Endothelial cell of umbilical vein (primary cell): ENCODE measurements around the gene ALDH6A1. TPM values are rescaled to one million over a fixed set of nuclear protein-coding genes. Genes with fewer than 3 reads are reported as not detected.

ENCODE experiments used
- BruUV-seq: library from RNA; stranded (reverse); fragments of 400-500 nt; replicated peaks from 2 replicates; lab custom pipeline; 2021; lab: Mats Ljungman, UMichigan
- CTCF ChIA-PET: fragments of 300-600, 350-600 bp; sonication (Branson Sonifier 250); formaldehyde crosslinking; loops from one replicate; lab custom pipeline; 2021; ENCODE audit warnings: antibody characterized with exemption, inconsistent platforms; lab: Charles Lee
- POLR2A ChIA-PET: fragments of 300-600, 350-600 bp; sonication (Branson Sonifier 250); formaldehyde crosslinking; loops from one replicate; lab custom pipeline; 2021; ENCODE audit warnings: antibody characterized with exemption, inconsistent platforms; lab: Charles Lee
- DNase-seq: peaks from one replicate; pipeline ENCODE4 v3.0.0-alpha.2; 2011; ENCODE audit warnings: low read depth, low spot score
- FAIRE-seq: peaks from 2 replicates; lab custom pipeline; 2011; peaks lifted over from hg19 to GRCh38; lab: Jason Lieb, UNC
- H2AFZ ChIP-seq: 2 replicates; pipeline ENCODE4 v1.6.0; 2012; ENCODE audit warnings: low read depth, low read length, control low read depth, inconsistent platforms
- H3K27ac ChIP-seq: 2 replicates; pipeline ENCODE4 v1.5.1; 2011; ENCODE audit warnings: low read depth, mild to moderate bottlenecking, control low read depth, low read length, moderate library complexity; ENCODE audit not compliant: insufficient read depth
- H3K27me3 ChIP-seq, 2 experiments: 2 replicates each; pipeline versions ENCODE4 v1.6.0 to v1.6.1; 2011; ENCODE audit warnings: low read length in 2 of 2, mixed read lengths in 1 of 2; ENCODE audit not compliant: control insufficient read depth in 2 of 2, insufficient read depth in 2 of 2
- H3K36me3 ChIP-seq, 2 experiments: 2 replicates in 1 of 2; 3 replicates in 1 of 2; pipeline ENCODE4 v1.5.1; 2011; ENCODE audit warnings: low read length in 2 of 2, mild to moderate bottlenecking in 1 of 2, moderate library complexity in 1 of 2; ENCODE audit not compliant: control insufficient read depth in 2 of 2, insufficient read depth in 2 of 2; ENCODE audit errors: extremely low read depth in 1 of 2
- H3K4me1 ChIP-seq: 3 replicates; pipeline ENCODE4 v1.5.1; 2011; ENCODE audit warnings: mild to moderate bottlenecking, low read length; ENCODE audit not compliant: control insufficient read depth, insufficient read depth; ENCODE audit errors: extremely low read depth
- H3K4me2 ChIP-seq: 2 replicates; pipeline ENCODE4 v1.6.1; 2011; ENCODE audit warnings: low read length, control low read depth, mixed read lengths; ENCODE audit not compliant: insufficient read depth
- H3K4me3 ChIP-seq, 3 experiments: fragments of 200-600 bp in 1 of 3; sonication (generic), shearing (Covaris generic) in 1 of 3; replicated peaks in 1 of 3; 2 replicates each; pipeline ENCODE4 v1.5.1; 2011 to 2016; ENCODE audit warnings: control low read depth in 3 of 3, low read length in 3 of 3, mild to moderate bottlenecking in 2 of 3, inconsistent platforms in 1 of 3, low read depth in 1 of 3, moderate library complexity in 1 of 3; ENCODE audit not compliant: insufficient read depth in 1 of 3
- H3K79me2 ChIP-seq: 2 replicates; pipeline ENCODE4 v1.6.0; 2012; ENCODE audit warnings: low read length, inconsistent platforms; ENCODE audit not compliant: control insufficient read depth, insufficient read depth
- H3K9ac ChIP-seq: replicated peaks from 2 replicates; pipeline ENCODE3; 2011; ENCODE audit warnings: low read length, control low read depth; ENCODE audit not compliant: insufficient read depth; ENCODE audit errors: extremely low read depth
- H3K9me1 ChIP-seq: replicated peaks from 3 replicates; pipeline ENCODE4 v1.6.0; 2011; ENCODE audit warnings: mild to moderate bottlenecking, low read length; ENCODE audit not compliant: control insufficient read depth, insufficient read depth; ENCODE audit errors: extremely low read depth
- H3K9me3 ChIP-seq: replicated peaks from 2 replicates; pipeline ENCODE4 v1.5.1; 2012; ENCODE audit warnings: low read length, inconsistent platforms; ENCODE audit not compliant: control insufficient read depth, insufficient read depth
- H4K20me1 ChIP-seq: replicated peaks from 2 replicates; pipeline ENCODE3; 2011; ENCODE audit warnings: mild to moderate bottlenecking, low read length; ENCODE audit not compliant: control insufficient read depth, insufficient read depth; ENCODE audit errors: extremely low read depth
- EZH2 ChIP-seq: IDR thresholded peaks from 2 replicates; pipeline ENCODE4 v1.6.1; 2012; ENCODE audit warnings: borderline replicate concordance, low read depth, mild to moderate bottlenecking, moderate library complexity, low read length, inconsistent platforms; ENCODE audit not compliant: severe bottlenecking
- FOS ChIP-seq: IDR thresholded peaks from 2 replicates; pipeline ENCODE4 v1.6.1; 2011; ENCODE audit warnings: mild to moderate bottlenecking, low read length, moderate library complexity, borderline replicate concordance; ENCODE audit not compliant: insufficient read depth
- GATA2 ChIP-seq: IDR thresholded peaks from 2 replicates; pipeline ENCODE4 v1.7.0; 2011; ENCODE audit warnings: low read depth, mild to moderate bottlenecking, moderate library complexity, mixed read lengths, low read length; ENCODE audit not compliant: insufficient read length, insufficient read depth
- JUN ChIP-seq: IDR thresholded peaks from 2 replicates; pipeline ENCODE4 v1.6.1; 2011; ENCODE audit warnings: borderline replicate concordance, low read depth; ENCODE audit not compliant: insufficient read length, insufficient read depth
- MYC ChIP-seq: IDR thresholded peaks from one replicate; pipeline ENCODE4 v1.6.1; 2011; ENCODE audit warnings: mild to moderate bottlenecking, low read depth, low read length
- POLR2A ChIP-seq: IDR thresholded peaks from 2 replicates; pipeline ENCODE4 v1.6.1; 2012; ENCODE audit warnings: low read depth, mild to moderate bottlenecking, control low read depth, low read length
- POLR2AphosphoS5 ChIP-seq: IDR thresholded peaks from 2 replicates; pipeline ENCODE4 v1.6.1; 2012; ENCODE audit warnings: low read depth, mild to moderate bottlenecking, control low read depth, low read length, moderate library complexity; ENCODE audit not compliant: insufficient read depth
- dilution Hi-C: fragments of 300-500 bp; cut with MboI; formaldehyde crosslinking; loops from one replicate; pipeline ENCODE4 v1.15.0; 2019; ENCODE audit warnings: low sequenced_read_pairs; ENCODE audit not compliant: extremely low pct_ligation_motif_present
- intact Hi-C: fragments of 100-400 bp; cut with micrococcal nuclease; formaldehyde crosslinking; loops from one replicate; pipeline ENCODE4 v1.10.0; 2022
- polyA plus RNA-seq, 4 experiments: library from polyadenylated mRNA; depleted of rRNA in 3 of 4; stranded (reverse) in 3 of 4; unstranded in 1 of 4; fragments of >200 nt; gene quantifications; 2 replicates each; pipeline versions ENCODE4 v1.2.1 to v1.2.3, GENCODE V29; 2011 to 2012; ENCODE audit warnings: missing spikeins in 1 of 4
- total RNA-seq: library from RNA; stranded (reverse); gene quantifications from 2 replicates; pipeline ENCODE4 v1.2.3, GENCODE V29; 2021
- TF ChIP-seq, protein P1 (sequence below), 2 donors: IDR thresholded peaks; 1 replicate in 1 of 2; 2 replicates in 1 of 2; pipeline ENCODE4 v1.5.1; 2011; ENCODE audit warnings: low read length in 2 of 2, mild to moderate bottlenecking in 2 of 2, moderate library complexity in 2 of 2, control low read depth in 1 of 2, inconsistent platforms in 1 of 2, low read depth in 1 of 2; ENCODE audit not compliant: insufficient read depth in 1 of 2; ENCODE audit errors: extremely low read depth in 1 of 2
- TF ChIP-seq, protein P2 (sequence below): IDR thresholded peaks from 2 replicates; pipeline ENCODE4 v1.6.1; 2011; ENCODE audit not compliant: insufficient read depth, insufficient read length

The ALDH6A1 gene
- total and polyA plus RNA-seq, 2 donors (not counting 3 experiments of a cell fraction or from before 2014, with no cell fraction given) = 5.2 to 10.2 TPM

DNA sequence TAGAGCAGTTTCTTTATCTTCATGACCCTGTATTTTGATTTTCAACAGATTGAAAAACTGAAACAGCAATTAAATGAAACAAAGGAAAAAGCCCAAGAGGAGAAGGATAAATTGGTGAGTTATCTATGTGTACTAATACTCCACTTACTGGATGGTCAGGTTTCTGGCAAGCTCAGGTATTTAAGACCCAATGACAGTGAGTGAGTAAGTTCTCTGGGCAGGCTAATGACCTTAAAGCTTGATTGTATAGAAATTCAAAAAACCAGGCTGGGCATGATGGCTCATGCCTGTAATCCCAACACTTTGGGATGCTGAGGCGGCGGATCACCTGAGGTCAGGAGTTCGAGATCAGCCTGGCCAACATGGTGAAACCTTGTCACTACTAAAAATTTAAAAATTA, 55.1 kb downstream of the ALDH6A1 start:
- dilution Hi-C loops = no loop called here
- no peaks in the 10 kb centered on the region for H3K4me1 ChIP-seq
- no peaks in the 10 kb centered on the region for H3K36me3 ChIP-seq
- H3K9me3 ChIP-seq = no peaks in the 10 kb centered on the region
- FAIRE-seq (no peak), DNase-seq (no peak)
- H3K9ac ChIP-seq = no peak overlapping the region
- H4K20me1 ChIP-seq = no peaks in the 10 kb centered on the region
- H2AFZ ChIP-seq = no peak overlapping the region
- ChIA-PET CTCF (interaction anchor here (0.5 kb wide), 1 partner anchor 521 kb away, joined by 3 read pairs; no protein-coding TSS in a partner anchor), POLR2A (interaction anchor here (0.6 kb wide), 1 partner anchor 22 kb away, joined by 8 read pairs; no protein-coding TSS in a partner anchor)
- H3K27me3 ChIP-seq = no peaks in the 10 kb centered on the region
- H3K79me2 ChIP-seq = no peaks in the 10 kb centered on the region
- no peaks in the 10 kb centered on the region for H3K9me1 ChIP-seq
- H3K4me3 ChIP-seq = no peak overlapping the region
- H3K4me2 ChIP-seq = no peak overlapping the region
- BruUV-seq = no TSS peak
- H3K27ac ChIP-seq = no peak overlapping the region
- intact Hi-C loops = no loop called here
- TF ChIP-seq, protein P1, sequence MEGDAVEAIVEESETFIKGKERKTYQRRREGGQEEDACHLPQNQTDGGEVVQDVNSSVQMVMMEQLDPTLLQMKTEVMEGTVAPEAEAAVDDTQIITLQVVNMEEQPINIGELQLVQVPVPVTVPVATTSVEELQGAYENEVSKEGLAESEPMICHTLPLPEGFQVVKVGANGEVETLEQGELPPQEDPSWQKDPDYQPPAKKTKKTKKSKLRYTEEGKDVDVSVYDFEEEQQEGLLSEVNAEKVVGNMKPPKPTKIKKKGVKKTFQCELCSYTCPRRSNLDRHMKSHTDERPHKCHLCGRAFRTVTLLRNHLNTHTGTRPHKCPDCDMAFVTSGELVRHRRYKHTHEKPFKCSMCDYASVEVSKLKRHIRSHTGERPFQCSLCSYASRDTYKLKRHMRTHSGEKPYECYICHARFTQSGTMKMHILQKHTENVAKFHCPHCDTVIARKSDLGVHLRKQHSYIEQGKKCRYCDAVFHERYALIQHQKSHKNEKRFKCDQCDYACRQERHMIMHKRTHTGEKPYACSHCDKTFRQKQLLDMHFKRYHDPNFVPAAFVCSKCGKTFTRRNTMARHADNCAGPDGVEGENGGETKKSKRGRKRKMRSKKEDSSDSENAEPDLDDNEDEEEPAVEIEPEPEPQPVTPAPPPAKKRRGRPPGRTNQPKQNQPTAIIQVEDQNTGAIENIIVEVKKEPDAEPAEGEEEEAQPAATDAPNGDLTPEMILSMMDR (IDR thresholded peaks at IDR 0.05; ENCODE audit: extremely low read depth in 1 of 2, insufficient read depth in 1 of 2, low read depth in 1 of 2, low read length in 2 of 2) = no peak
- TF ChIP-seq POLR2AphosphoS5 (no peak), EZH2 (no peak), POLR2A (no peak), JUN (no peak), FOS (no peak), MYC (no peak), GATA2 (no peak)
- TF ChIP-seq, protein P2, sequence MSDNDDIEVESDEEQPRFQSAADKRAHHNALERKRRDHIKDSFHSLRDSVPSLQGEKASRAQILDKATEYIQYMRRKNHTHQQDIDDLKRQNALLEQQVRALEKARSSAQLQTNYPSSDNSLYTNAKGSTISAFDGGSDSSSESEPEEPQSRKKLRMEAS = no peak
